ENCODE measurements around the gene DNAI1. TPM values are rescaled to one million over a fixed set of nuclear protein-coding genes. Genes with fewer than 3 reads are reported as not detected.

DNAI1 gene
- total and polyA plus RNA-seq, 2 of the 13 experiments (the other 11 are each of a cell fraction or from before 2014, with no cell fraction given), result not detected

GRCh38 chr9:34522091-34522887, 63.7 kb downstream of the DNAI1 start (continued):
- TF ChIP-seq, protein P1, sequence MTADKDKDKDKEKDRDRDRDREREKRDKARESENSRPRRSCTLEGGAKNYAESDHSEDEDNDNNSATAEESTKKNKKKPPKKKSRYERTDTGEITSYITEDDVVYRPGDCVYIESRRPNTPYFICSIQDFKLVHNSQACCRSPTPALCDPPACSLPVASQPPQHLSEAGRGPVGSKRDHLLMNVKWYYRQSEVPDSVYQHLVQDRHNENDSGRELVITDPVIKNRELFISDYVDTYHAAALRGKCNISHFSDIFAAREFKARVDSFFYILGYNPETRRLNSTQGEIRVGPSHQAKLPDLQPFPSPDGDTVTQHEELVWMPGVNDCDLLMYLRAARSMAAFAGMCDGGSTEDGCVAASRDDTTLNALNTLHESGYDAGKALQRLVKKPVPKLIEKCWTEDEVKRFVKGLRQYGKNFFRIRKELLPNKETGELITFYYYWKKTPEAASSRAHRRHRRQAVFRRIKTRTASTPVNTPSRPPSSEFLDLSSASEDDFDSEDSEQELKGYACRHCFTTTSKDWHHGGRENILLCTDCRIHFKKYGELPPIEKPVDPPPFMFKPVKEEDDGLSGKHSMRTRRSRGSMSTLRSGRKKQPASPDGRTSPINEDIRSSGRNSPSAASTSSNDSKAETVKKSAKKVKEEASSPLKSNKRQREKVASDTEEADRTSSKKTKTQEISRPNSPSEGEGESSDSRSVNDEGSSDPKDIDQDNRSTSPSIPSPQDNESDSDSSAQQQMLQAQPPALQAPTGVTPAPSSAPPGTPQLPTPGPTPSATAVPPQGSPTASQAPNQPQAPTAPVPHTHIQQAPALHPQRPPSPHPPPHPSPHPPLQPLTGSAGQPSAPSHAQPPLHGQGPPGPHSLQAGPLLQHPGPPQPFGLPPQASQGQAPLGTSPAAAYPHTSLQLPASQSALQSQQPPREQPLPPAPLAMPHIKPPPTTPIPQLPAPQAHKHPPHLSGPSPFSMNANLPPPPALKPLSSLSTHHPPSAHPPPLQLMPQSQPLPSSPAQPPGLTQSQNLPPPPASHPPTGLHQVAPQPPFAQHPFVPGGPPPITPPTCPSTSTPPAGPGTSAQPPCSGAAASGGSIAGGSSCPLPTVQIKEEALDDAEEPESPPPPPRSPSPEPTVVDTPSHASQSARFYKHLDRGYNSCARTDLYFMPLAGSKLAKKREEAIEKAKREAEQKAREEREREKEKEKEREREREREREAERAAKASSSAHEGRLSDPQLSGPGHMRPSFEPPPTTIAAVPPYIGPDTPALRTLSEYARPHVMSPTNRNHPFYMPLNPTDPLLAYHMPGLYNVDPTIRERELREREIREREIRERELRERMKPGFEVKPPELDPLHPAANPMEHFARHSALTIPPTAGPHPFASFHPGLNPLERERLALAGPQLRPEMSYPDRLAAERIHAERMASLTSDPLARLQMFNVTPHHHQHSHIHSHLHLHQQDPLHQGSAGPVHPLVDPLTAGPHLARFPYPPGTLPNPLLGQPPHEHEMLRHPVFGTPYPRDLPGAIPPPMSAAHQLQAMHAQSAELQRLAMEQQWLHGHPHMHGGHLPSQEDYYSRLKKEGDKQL (CRISPR knock-in tag; IDR thresholded peaks at IDR 0.05; ENCODE audit: low read depth), result no peak
- no peak for TF ChIP-seq MTERF4 (CRISPR knock-in tag; IDR thresholded peaks at IDR 0.05)
- no peak for TF ChIP-seq HIC2 (CRISPR knock-in tag; IDR thresholded peaks at IDR 0.05; ENCODE audit: low read depth)
- no peak for TF ChIP-seq NFKBIZ (CRISPR knock-in tag; IDR thresholded peaks at IDR 0.05)
- no peak for TF ChIP-seq ZNF407 (CRISPR knock-in tag; IDR thresholded peaks at IDR 0.05; ENCODE audit: not compliant biosample characterization)
- no peak for TF ChIP-seq ZNF530 (CRISPR knock-in tag; IDR thresholded peaks at IDR 0.05; ENCODE audit: low read depth)

Data from HepG2 (cell line).